ELF-1 (cell line): ENCODE results near the gene SNX18.

Experiments used
- DNase-seq: peaks from one replicate; pipeline ENCODE4 v3.0.0-alpha.2; 2016; ENCODE audit warnings: low read depth, low spot score

SNX18 gene

DNA sequence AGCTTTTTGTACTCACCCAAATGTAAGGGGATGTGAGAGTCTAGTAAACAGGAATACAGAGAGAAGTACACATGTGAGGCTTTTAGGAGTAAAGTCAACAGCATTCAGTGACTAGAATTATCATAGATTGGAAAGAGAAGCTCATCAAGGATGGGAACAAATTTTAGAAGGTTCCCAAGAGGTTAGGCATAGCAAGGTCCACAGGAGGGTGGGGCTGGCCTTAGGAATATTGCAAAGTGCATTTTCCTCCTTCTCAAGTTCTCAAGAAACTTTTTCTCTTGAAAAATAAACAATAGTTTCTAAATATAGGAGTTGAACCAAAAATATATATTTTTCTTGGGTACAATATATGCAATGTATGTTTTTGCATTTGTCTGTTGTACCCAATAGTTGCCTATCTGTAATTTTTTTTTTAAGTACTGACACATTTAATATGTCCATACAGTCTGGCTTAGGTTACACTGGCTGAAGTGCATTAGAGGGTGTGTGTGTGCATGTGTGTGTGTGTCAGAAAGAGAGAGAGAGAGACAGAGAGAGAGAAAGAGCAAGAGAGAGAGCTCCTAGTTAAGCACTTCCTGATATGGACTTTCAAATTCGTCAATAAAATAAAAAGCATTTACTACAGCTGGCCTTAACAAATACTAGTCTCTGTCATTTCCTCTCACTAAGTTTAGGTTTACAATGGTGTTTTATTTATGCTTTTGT, 62.2 kb downstream of the SNX18 start:
- DNase-seq, result no peak

GRCh38 chr5:54580997-54581811, 63.6 kb downstream of the SNX18 start:
- DNase-seq, result peak; percentile 11

GRCh38 chr5:54581831-54582548, 64.4 kb downstream of the SNX18 start:
- no peak for DNase-seq

DNA sequence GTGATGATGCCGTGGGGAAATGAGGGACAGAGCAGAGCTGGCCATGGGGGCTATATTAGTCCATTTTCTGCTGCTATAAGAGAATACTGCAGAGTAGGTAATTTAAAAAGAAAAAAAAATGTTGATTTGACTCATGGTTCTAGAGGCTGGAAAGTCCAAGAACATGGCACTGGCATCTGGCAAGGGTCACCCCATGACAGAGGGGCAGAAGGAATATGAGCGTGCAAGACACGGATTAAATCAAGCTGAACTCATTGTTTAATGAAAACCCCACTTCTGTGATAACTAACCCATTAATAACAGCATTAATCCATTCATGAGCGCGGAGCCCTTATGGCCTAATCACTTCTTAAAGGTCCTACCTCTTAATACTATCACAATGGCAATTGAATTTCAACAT, 68.8 kb downstream of the SNX18 start:
- no peak for DNase-seq

DNA sequence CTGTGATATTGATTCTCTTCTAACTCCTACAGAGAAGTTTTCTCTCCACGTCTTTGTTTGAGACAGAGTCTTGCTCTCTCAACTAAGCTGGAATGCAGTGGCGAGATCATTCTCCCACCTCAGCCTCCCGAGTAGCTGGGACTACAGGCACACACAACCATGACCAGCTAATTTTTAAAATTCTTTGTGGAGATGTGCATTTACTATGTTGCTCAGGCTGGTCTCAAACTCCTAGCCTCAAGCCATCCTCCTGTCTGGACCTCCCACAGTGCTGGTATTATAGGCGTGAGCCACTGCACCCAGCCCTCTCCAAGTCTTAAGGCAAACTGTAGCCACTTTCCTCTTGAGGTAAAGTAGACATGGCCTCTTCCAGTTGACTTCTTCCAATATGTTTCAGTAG, 72.2 kb downstream of the SNX18 start:
- DNase-seq, result peak; percentile 24

- no peak for DNase-seq
These were observed 73.3 kb downstream of the SNX18 start for GRCh38 chr5:54590824-54591223.

GRCh38 chr5:54593779-54594178, 76.2 kb downstream of the SNX18 start:
- no peak for DNase-seq

DNA sequence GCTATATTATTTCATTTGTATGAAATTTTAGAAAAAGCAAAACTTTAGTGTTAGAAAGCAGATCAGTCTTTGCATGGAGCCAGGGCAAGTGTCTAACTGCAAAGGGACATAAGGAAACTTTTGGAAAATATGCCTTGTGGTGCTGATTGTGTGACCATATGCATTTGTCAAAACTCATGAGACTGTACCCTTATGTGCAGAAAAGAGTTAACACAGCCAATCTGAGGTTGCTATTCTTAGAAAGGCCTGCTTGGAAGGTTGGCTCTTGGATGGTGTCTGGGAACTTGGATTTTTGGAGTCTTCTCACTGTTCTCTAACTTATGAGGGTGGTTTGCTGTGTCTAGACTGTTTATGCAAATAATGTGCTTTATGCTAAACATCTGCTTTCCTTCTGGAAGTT, 76.6 kb downstream of the SNX18 start:
- DNase-seq, result no peak

GRCh38 chr5:54595721-54596120, 78.2 kb downstream of the SNX18 start:
- no peak for DNase-seq
